GM23338 (cell line): ENCODE data around the gene LIN54. TPM values are rescaled to one million over a fixed set of nuclear protein-coding genes. Genes with fewer than 3 reads are reported as not detected.

Source experiments
- ATAC-seq: fragments of 200-7000 bp; cut with Tn5 transposase; 3 replicates; pipeline ENCODE4 v1.9.1; 2020
- DNase-seq: peaks from one replicate; pipeline ENCODE4 v3.0.0-alpha.2; 2015; ENCODE audit warnings: low spot score
- H2AFZ ChIP-seq: fragments of 200-600 bp; sonication (generic); 2 replicates; pipeline ENCODE4 v1.8.0; 2016; ENCODE audit warnings: antibody characterized with exemption, mild to moderate bottlenecking, moderate library complexity
- H3F3A ChIP-seq: fragments of 200-600 bp; sonication (generic); replicated peaks from 2 replicates; pipeline ENCODE4 v1.8.0; 2017; ENCODE audit warnings: antibody characterized with exemption, mixed run types, low read depth
- H3K27ac ChIP-seq: fragments of 200-600 bp; sonication (generic); 2 replicates; pipeline ENCODE4 v1.6.1; 2016; ENCODE audit warnings: low read depth
- H3K27me3 ChIP-seq: fragments of 200-600 bp; sonication (generic); 2 replicates; pipeline ENCODE4 v1.8.0; 2016; ENCODE audit warnings: mild to moderate bottlenecking, mixed run types, moderate library complexity; ENCODE audit not compliant: insufficient read depth
- H3K36me3 ChIP-seq: fragments of 200-600 bp; sonication (generic); 2 replicates; pipeline ENCODE4 v1.8.0; 2016; ENCODE audit warnings: mild to moderate bottlenecking; ENCODE audit not compliant: insufficient read depth
- H3K4me1 ChIP-seq: fragments of 200-600 bp; sonication (generic); 2 replicates; pipeline ENCODE4 v1.8.0; 2016; ENCODE audit warnings: mild to moderate bottlenecking, moderate library complexity; ENCODE audit not compliant: insufficient read depth
- H3K4me2 ChIP-seq: fragments of 200-600 bp; sonication (generic); 2 replicates; pipeline ENCODE4 v1.7.1; 2017; ENCODE audit warnings: mixed run types
- H3K4me3 ChIP-seq: fragments of 200-600 bp; sonication (generic); 2 replicates; pipeline ENCODE4 v1.6.1; 2016; ENCODE audit warnings: mixed run types
- H3K79me2 ChIP-seq: fragments of 200-600 bp; sonication (generic); replicated peaks from 2 replicates; pipeline ENCODE4 v1.8.0; 2017; ENCODE audit warnings: mild to moderate bottlenecking; ENCODE audit not compliant: insufficient read depth
- H3K9me2 ChIP-seq: fragments of 200-600 bp; sonication (generic); 2 replicates; pipeline ENCODE4 v1.8.0; 2017; ENCODE audit not compliant: insufficient read depth
- H4K20me1 ChIP-seq: fragments of 200-600 bp; sonication (generic); replicated peaks from 2 replicates; pipeline ENCODE4 v1.8.0; 2017; ENCODE audit warnings: mild to moderate bottlenecking; ENCODE audit not compliant: insufficient read depth
- H3K27ac Mint-ChIP-seq: 2 replicates; pipeline ENCODE4 v1.8.0; 2020; ENCODE audit warnings: inconsistent platforms, mild to moderate bottlenecking, moderate library complexity, mixed read lengths
- H3K27me3 Mint-ChIP-seq: 3 replicates; pipeline ENCODE4 v1.8.0; 2022; ENCODE audit warnings: low read depth, mild to moderate bottlenecking, moderate library complexity, mixed read lengths, inconsistent platforms; ENCODE audit not compliant: insufficient read depth, poor library complexity
- H3K36me3 Mint-ChIP-seq: 3 replicates; pipeline ENCODE4 v1.8.0; 2021; ENCODE audit warnings: low read depth, mild to moderate bottlenecking, inconsistent platforms, moderate library complexity, mixed read lengths
- H3K4me1 Mint-ChIP-seq: 3 replicates; pipeline ENCODE4 v1.8.0; 2020; ENCODE audit warnings: mild to moderate bottlenecking, inconsistent platforms, mixed read lengths
- H3K4me3 Mint-ChIP-seq: 3 replicates; pipeline ENCODE4 v1.8.0; 2021; ENCODE audit warnings: moderate library complexity, mild to moderate bottlenecking, inconsistent platforms, mixed read lengths
- H3K9me3 Mint-ChIP-seq: 3 replicates; pipeline ENCODE4 v1.8.0; 2020; ENCODE audit warnings: moderate library complexity, mild to moderate bottlenecking, inconsistent platforms, mixed read lengths
- CREB1 ChIP-seq: fragments of 250-450 bp; sonication (Bioruptor Pico); IDR thresholded peaks from 2 replicates; pipeline ENCODE4 v1.5.0; 2020; ENCODE audit warnings: low read depth, mild to moderate bottlenecking, moderate library complexity
- EZH2 ChIP-seq: fragments of 200-600 bp; sonication (generic); IDR thresholded peaks from one replicate; pipeline ENCODE4 v1.8.0; 2017; ENCODE audit warnings: antibody characterized with exemption, mild to moderate bottlenecking, low read depth; ENCODE audit not compliant: unreplicated experiment
- EZH2phosphoT487 ChIP-seq: fragments of 200-600 bp; sonication (generic); IDR thresholded peaks from one replicate; pipeline ENCODE4 v1.8.1; 2018; ENCODE audit warnings: antibody characterized with exemption; ENCODE audit not compliant: unreplicated experiment
- JUNB ChIP-seq: IDR thresholded peaks from one replicate; pipeline ENCODE4 v1.6.1; 2016; ENCODE audit warnings: antibody characterized with exemption; ENCODE audit not compliant: unreplicated experiment
- NANOG ChIP-seq: IDR thresholded peaks from 2 replicates; pipeline ENCODE4 v1.6.1; 2016; ENCODE audit warnings: antibody characterized with exemption, borderline replicate concordance
- POLR2AphosphoS5 ChIP-seq: IDR thresholded peaks from 2 replicates; pipeline ENCODE4 v1.6.1; 2016; ENCODE audit warnings: antibody characterized with exemption, low read depth
- STAT1 ChIP-seq: IDR thresholded peaks from one replicate; pipeline ENCODE4 v1.6.1; 2016; ENCODE audit warnings: antibody characterized with exemption; ENCODE audit not compliant: unreplicated experiment
- ZNF114 ChIP-seq: fragments of 250-450 bp; sonication (Bioruptor Pico); IDR thresholded peaks from 2 replicates; pipeline ENCODE4 v1.5.0; 2020; ENCODE audit warnings: mild to moderate bottlenecking, moderate library complexity
- ZNF331 ChIP-seq: fragments of 250-450 bp; sonication (Bioruptor Pico); IDR thresholded peaks from 2 replicates; pipeline ENCODE4 v1.5.0; 2020; ENCODE audit warnings: low read depth, mild to moderate bottlenecking, moderate library complexity
- polyA plus RNA-seq: library from polyadenylated mRNA; unstranded; fragments of >200 nt; fragmentation: Nextera tagmentation; extraction: Ambion mirVana; gene quantifications from 2 replicates; pipeline ENCODE4 v1.2.1, GENCODE V29; 2016
- total RNA-seq: library from RNA; depleted of rRNA; stranded (reverse); fragments of >200 nt; shearing (Covaris generic); gene quantifications from 2 replicates; pipeline ENCODE4 v1.2.3, GENCODE V29; 2014
- TF ChIP-seq, protein P1 (sequence below), 2 experiments: fragments of 200-600 bp in 1 of 2; sonication (generic) in 1 of 2; conservative IDR thresholded peaks; 2 replicates each; pipeline versions ENCODE4 v1.5.1 to v1.6.1; 2016 to 2017; ENCODE audit warnings: antibody characterized with exemption in 2 of 2, low read depth in 2 of 2, mild to moderate bottlenecking in 2 of 2, moderate library complexity in 1 of 2
- TF ChIP-seq, protein P2 (sequence below): IDR thresholded peaks from one replicate; pipeline ENCODE4 v1.6.1; 2018; ENCODE audit warnings: antibody characterized with exemption; ENCODE audit not compliant: unreplicated experiment

The LIN54 gene
- total and polyA plus RNA-seq, 2 experiments from 2014 or later: 4.0 to 11.2 TPM

DNA sequence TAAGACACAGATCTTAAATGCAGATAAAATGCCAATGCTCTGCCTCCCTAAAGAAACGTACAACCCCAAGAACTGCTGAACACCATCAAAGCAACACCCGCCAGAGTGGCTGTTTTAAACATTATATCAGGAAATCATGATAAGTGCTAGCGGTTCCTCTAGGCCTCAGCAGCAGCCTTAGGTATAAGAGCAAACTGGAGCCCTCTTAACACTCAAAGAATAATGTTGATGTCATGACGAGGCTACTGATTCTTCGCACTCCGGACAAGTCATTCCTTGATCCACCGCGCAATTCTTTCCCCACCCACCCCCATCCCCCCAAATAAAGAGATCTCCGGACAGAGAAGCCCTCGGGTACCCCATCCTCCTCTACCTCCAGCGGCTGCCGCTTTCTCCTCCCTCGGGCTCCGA lies 507 bp downstream of the LIN54 start:
- ATAC-seq: peak; percentile 22
- peaks cover 38% of the 10 kb centered on the region for H3K79me2 ChIP-seq
- peaks cover 24% of the 10 kb centered on the region for H3K27me3 Mint-ChIP-seq
- H2AFZ ChIP-seq: peak overlapping the region; percentile 92; the same call in 1 of the 2 replicates
- no peak overlapping the region for H3K27ac Mint-ChIP-seq
- H3K4me1 Mint-ChIP-seq: peaks cover 30% of the 10 kb centered on the region
- H3F3A ChIP-seq: peaks cover 12% of the 10 kb centered on the region; the same call in 1 of the 2 replicates
- peak overlapping the region; percentile 85 for H3K4me3 ChIP-seq
- H3K36me3 ChIP-seq: no peaks in the 10 kb centered on the region
- H3K27ac ChIP-seq: no peak overlapping the region
- DNase-seq: peak; percentile 51
- peaks cover 4% of the 10 kb centered on the region for H4K20me1 ChIP-seq
- TF ChIP-seq JUNB (no peak), STAT1 (no peak), EZH2 (no peak)
- peaks cover 15% of the 10 kb centered on the region for H3K27me3 ChIP-seq
- H3K9me2 ChIP-seq: no peaks in the 10 kb centered on the region
- H3K36me3 Mint-ChIP-seq: no peaks in the 10 kb centered on the region; the same call in 2 of the 3 replicates
- peak overlapping the region; percentile 88 for H3K4me3 Mint-ChIP-seq
- peaks cover 18% of the 10 kb centered on the region for H3K4me1 ChIP-seq
- H3K9me3 Mint-ChIP-seq: no peaks in the 10 kb centered on the region
- H3K4me2 ChIP-seq: peak overlapping the region; percentile 94

DNA sequence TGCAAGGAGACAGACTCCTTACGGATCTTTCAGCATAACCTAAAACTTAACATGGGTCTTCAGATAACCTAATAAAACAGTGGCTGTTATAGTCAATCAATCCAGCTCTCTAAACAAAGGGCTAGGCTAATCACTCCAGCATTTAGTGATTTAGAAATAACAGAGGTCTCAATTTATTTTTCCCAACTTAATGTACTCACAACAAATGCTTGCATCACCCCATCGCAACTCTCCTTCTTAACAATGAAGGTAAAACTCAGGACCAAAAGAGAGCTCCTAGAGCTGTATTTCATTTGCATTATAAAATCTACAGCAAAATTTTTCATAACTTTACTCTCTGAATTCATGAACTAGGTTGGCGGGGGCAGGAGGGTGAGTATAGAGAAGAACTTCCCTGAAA lies 1.1 kb downstream of the LIN54 start:
- H3K27ac ChIP-seq: no peak overlapping the region
- H3K36me3 ChIP-seq: no peaks in the 10 kb centered on the region
- no peaks in the 10 kb centered on the region; the same call in 2 of the 3 replicates for H3K36me3 Mint-ChIP-seq
- H3K27me3 Mint-ChIP-seq: peaks cover 24% of the 10 kb centered on the region
- peaks cover 12% of the 10 kb centered on the region; the same call in 1 of the 2 replicates for H3F3A ChIP-seq
- H3K27me3 ChIP-seq: peaks cover 15% of the 10 kb centered on the region
- no peaks in the 10 kb centered on the region for H3K9me3 Mint-ChIP-seq
- no peaks in the 10 kb centered on the region for H3K9me2 ChIP-seq
- H3K79me2 ChIP-seq: peaks cover 44% of the 10 kb centered on the region
- DNase-seq (no peak), ATAC-seq (no peak)
- H3K4me1 Mint-ChIP-seq: peaks cover 30% of the 10 kb centered on the region
- peaks cover 18% of the 10 kb centered on the region for H3K4me1 ChIP-seq
- no peak overlapping the region for H3K27ac Mint-ChIP-seq
- peak overlapping the region; percentile 94 for H3K4me2 ChIP-seq
- peak overlapping the region; percentile 88 for H3K4me3 Mint-ChIP-seq
- H2AFZ ChIP-seq: 0 out of 2 replicates have a peak overlapping the region, but pooled peaks have one; percentile 92
- peaks cover 4% of the 10 kb centered on the region for H4K20me1 ChIP-seq
- H3K4me3 ChIP-seq: peak overlapping the region; percentile 85
- TF ChIP-seq POLR2AphosphoS5: no peak
- no peak for TF ChIP-seq NANOG
- TF ChIP-seq, protein P1, sequence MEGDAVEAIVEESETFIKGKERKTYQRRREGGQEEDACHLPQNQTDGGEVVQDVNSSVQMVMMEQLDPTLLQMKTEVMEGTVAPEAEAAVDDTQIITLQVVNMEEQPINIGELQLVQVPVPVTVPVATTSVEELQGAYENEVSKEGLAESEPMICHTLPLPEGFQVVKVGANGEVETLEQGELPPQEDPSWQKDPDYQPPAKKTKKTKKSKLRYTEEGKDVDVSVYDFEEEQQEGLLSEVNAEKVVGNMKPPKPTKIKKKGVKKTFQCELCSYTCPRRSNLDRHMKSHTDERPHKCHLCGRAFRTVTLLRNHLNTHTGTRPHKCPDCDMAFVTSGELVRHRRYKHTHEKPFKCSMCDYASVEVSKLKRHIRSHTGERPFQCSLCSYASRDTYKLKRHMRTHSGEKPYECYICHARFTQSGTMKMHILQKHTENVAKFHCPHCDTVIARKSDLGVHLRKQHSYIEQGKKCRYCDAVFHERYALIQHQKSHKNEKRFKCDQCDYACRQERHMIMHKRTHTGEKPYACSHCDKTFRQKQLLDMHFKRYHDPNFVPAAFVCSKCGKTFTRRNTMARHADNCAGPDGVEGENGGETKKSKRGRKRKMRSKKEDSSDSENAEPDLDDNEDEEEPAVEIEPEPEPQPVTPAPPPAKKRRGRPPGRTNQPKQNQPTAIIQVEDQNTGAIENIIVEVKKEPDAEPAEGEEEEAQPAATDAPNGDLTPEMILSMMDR (conservative IDR thresholded peaks at IDR 0.05; ENCODE audit: low read depth in 2 of 2): no peak
- TF ChIP-seq STAT1: no peak
- no peak for TF ChIP-seq JUNB
- TF ChIP-seq, protein P2, sequence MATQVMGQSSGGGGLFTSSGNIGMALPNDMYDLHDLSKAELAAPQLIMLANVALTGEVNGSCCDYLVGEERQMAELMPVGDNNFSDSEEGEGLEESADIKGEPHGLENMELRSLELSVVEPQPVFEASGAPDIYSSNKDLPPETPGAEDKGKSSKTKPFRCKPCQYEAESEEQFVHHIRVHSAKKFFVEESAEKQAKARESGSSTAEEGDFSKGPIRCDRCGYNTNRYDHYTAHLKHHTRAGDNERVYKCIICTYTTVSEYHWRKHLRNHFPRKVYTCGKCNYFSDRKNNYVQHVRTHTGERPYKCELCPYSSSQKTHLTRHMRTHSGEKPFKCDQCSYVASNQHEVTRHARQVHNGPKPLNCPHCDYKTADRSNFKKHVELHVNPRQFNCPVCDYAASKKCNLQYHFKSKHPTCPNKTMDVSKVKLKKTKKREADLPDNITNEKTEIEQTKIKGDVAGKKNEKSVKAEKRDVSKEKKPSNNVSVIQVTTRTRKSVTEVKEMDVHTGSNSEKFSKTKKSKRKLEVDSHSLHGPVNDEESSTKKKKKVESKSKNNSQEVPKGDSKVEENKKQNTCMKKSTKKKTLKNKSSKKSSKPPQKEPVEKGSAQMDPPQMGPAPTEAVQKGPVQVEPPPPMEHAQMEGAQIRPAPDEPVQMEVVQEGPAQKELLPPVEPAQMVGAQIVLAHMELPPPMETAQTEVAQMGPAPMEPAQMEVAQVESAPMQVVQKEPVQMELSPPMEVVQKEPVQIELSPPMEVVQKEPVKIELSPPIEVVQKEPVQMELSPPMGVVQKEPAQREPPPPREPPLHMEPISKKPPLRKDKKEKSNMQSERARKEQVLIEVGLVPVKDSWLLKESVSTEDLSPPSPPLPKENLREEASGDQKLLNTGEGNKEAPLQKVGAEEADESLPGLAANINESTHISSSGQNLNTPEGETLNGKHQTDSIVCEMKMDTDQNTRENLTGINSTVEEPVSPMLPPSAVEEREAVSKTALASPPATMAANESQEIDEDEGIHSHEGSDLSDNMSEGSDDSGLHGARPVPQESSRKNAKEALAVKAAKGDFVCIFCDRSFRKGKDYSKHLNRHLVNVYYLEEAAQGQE: no peak
- no peak for TF ChIP-seq ZNF114 (CRISPR knock-in tag)
- no peak for TF ChIP-seq ZNF331
- no peak for TF ChIP-seq CREB1 (CRISPR knock-in tag)
- no peak for TF ChIP-seq EZH2
- no peak for TF ChIP-seq EZH2phosphoT487
